ENCODE results near the gene ROS1.
"Not testable (repeated sequence)": the region's sequence is repeated elsewhere in the genome, so short reads cannot be mapped to it uniquely, and the experiment has no call there.

The ROS1 gene

GRCh38 chr6:117425431-117426153 is at the start of gene ROS1:
ROS1 (minus strand) TSS chr6:117425942; CDS start chr6:117425656, 286 bp downstream.
- no peak for DNase-seq (ENCODE audit: extremely low read depth, low read depth)

GRCh38 chr6:117473401-117473800 is 47.7 kb upstream of the ROS1 start:
- no peak for DNase-seq (ENCODE audit: extremely low read depth, low read depth)
- TF ChIP-seq CTCF (IDR thresholded peaks at IDR 0.05; ENCODE audit: low read depth, low read length): no peak

More at GRCh38 chr6:117425431-117426153, at the start of gene ROS1:
- no peak for TF ChIP-seq CTCF (IDR thresholded peaks at IDR 0.05; ENCODE audit: low read depth, low read length)

DNA sequence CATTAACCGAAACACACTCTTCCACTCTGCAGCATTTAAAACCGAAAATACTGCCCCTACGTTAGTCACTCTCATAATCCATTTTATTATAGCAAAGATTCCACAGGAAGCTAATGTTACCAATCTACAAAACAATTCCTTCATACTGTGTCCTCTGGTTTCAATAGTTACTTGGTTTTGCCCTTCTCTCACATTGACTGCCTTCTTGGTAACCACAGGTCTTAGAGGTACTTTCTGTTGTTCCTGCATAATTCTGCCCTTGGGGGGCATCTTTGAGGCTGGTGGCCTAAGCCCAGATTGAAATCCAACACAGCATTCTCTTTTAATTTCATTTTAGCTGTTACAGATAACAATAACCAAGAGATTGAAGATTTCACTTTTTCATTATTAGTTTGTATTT is 46.9 kb upstream of the ROS1 start:
- TF ChIP-seq CTCF (IDR thresholded peaks at IDR 0.05; ENCODE audit: low read depth, low read length): no peak
- no peak for DNase-seq (ENCODE audit: extremely low read depth, low read depth)

DNA sequence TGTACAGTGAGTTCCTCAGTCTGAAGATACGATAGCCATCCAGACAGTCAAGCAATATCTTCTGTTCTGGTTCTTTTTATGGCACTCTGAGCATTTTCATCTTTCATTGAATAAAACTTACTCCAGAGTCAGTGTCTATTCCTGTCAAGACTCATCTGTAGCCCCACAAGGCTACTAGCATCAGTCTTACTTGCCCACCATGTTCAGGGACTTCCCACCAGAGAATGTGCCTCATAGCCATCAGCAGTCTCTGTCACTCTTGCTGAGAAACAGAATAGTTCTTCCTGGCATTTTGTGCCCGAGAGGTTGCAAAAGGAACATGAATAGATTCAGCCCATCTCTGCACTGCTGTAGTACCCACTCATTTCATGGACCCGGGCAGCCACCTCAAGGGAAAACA is 44.0 kb upstream of the ROS1 start:
- no peak for TF ChIP-seq CTCF (IDR thresholded peaks at IDR 0.05; ENCODE audit: low read depth, low read length)
- DNase-seq (ENCODE audit: extremely low read depth, low read depth): no peak

DNA sequence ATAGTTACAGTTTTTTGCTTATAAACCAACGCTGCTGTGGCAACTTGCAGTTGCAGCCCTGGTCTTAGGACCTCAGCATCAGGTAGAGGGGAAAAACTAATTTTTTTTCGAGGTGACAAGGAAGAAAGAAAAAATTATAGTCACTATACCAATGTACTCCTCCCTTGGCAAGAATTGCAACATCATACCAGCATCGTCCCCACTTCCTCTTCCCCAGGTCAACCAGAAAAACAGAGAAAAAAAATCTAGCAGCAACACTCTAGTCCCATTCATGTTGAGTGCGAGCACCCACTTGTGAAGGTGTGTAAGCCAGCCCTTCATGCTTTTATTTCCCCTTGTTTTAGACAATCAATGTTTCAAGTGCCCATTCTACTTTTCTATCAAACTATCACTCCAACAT is 43.6 kb upstream of the ROS1 start:
- no peak for TF ChIP-seq CTCF (IDR thresholded peaks at IDR 0.05; ENCODE audit: low read depth, low read length)
- DNase-seq (ENCODE audit: extremely low read depth, low read depth): no peak

DNA sequence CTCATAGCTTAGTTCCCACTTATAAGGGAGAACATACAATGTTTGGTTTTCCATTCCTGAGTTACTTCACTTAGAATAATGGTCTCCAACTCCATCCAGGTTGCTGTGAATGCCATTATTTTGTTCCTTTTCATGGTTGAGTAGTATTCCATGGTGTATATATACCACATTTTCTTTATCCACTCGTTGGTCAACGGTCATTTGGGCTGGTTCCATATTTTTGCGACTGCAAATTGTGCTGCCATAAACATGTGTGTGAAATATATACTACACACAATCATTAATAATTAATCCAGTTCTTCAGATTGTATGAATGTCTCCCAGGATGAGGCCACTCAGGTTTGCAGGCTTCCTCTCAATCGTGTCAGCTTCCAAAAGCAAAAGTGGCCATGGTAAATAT is 42.8 kb upstream of the ROS1 start:
- not testable (repeated sequence) for DNase-seq (ENCODE audit: extremely low read depth, low read depth)

DNA sequence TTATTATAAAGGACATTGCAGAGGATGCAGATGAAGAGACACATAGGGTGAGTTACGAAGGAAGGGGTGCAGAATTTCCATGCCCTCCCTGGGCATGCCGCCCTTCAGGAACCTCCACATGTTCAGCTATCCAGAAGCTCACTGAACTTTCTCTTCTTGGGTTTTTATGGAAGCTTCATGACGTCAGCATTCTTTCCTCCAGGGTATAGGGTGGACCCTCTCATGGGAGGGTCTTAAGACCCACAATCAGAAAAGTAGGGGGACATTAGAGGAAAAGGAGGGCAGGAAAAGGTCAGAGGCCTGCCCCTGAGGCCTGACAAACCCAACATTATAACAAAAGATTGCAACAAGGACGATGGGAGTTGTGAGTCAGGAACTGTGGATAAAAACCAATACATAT is 42.1 kb upstream of the ROS1 start:
- no peak for TF ChIP-seq CTCF (IDR thresholded peaks at IDR 0.05; ENCODE audit: low read depth, low read length)
- no peak for DNase-seq (ENCODE audit: extremely low read depth, low read depth)

GRCh38 chr6:117465691-117466090 is 39.9 kb upstream of the ROS1 start:
- TF ChIP-seq CTCF (IDR thresholded peaks at IDR 0.05; ENCODE audit: low read depth, low read length): no peak
- DNase-seq (ENCODE audit: extremely low read depth, low read depth): no peak
